GM13976 (cell line): Measurements from ENCODE around the gene NFKBIA.

Experiments
- DNase-seq: peaks from one replicate; pipeline ENCODE4 v3.0.0; 2012; ENCODE audit warnings: low spot score
- in situ Hi-C: fragments of 300-500 bp; cut with MboI; formaldehyde crosslinking; loops from one replicate; pipeline ENCODE4 v1.12.0; 2022; ENCODE audit warnings: low sequenced_read_pairs, mixed read lengths, inconsistent platforms; ENCODE audit not compliant: unreplicated experiment
- TF ChIP-seq, protein P1 (sequence below): IDR thresholded peaks from 2 replicates; pipeline ENCODE4 v1.5.1; 2012; ENCODE audit warnings: borderline replicate concordance, mild to moderate bottlenecking; ENCODE audit not compliant: insufficient read depth; ENCODE audit errors: extremely low read depth, missing control alignments, control extremely low read depth

Gene NFKBIA

DNA sequence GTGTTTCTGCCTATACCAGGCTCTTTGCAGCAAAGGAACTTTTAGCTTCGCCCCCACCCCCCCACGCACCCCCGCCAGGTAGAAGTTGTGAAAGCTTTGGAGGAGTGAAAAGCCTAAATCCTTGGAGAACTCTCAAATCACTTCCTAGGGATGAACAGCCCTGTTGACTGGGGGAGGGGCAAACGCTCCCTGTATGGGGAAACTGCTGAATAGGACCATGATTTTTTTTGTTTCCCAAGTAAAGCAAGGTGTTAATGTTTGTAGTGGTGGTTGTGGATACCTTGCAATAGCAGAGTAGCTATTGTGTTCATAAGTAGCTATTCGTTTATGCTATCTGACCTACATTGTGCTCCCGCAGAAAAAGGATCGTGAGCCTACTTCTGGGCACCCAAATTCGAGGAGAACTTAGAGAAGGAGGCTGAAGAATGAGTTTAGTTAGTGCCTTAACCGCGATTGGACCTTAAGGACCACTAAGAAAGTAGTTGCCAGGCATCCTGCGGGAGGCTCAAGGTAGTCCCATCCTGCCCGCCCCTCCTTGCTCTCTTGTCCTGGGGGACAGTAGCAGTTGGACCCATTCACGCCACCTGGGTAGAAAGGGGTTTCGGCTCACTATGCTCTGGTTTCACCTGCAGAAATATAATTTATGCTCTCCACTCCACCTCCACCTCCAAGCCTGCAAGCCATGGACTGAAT is 901 bp upstream of the NFKBIA start:
- in situ Hi-C loops: loop anchor here (25.0 kb wide), 1 partner anchor 743 kb away; no protein-coding TSS in a partner anchor
- TF ChIP-seq, protein P1, sequence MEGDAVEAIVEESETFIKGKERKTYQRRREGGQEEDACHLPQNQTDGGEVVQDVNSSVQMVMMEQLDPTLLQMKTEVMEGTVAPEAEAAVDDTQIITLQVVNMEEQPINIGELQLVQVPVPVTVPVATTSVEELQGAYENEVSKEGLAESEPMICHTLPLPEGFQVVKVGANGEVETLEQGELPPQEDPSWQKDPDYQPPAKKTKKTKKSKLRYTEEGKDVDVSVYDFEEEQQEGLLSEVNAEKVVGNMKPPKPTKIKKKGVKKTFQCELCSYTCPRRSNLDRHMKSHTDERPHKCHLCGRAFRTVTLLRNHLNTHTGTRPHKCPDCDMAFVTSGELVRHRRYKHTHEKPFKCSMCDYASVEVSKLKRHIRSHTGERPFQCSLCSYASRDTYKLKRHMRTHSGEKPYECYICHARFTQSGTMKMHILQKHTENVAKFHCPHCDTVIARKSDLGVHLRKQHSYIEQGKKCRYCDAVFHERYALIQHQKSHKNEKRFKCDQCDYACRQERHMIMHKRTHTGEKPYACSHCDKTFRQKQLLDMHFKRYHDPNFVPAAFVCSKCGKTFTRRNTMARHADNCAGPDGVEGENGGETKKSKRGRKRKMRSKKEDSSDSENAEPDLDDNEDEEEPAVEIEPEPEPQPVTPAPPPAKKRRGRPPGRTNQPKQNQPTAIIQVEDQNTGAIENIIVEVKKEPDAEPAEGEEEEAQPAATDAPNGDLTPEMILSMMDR: no peak
- DNase-seq: no peak

GRCh38 chr14:35403603-35404448 is 723 bp downstream of the NFKBIA start:
- TF ChIP-seq, protein P1: peak; percentile 6
- DNase-seq: peak; percentile 94
- in situ Hi-C loops: loop anchor here (25.0 kb wide), 1 partner anchor 742 kb away; no protein-coding TSS in a partner anchor

- in situ Hi-C loops: loop anchor here (25.0 kb wide), 1 partner anchor 741 kb away; no protein-coding TSS in a partner anchor
- TF ChIP-seq, protein P1: no peak
- DNase-seq: no peak
Measured at GRCh38 chr14:35403114-35403602, 1.4 kb downstream of the NFKBIA start.

- DNase-seq: no peak
- in situ Hi-C loops: loop anchor here (25.0 kb wide), 1 partner anchor 740 kb away; no protein-coding TSS in a partner anchor
- TF ChIP-seq, protein P1: no peak
Measured at GRCh38 chr14:35402323-35403113, 2.0 kb downstream of the NFKBIA start.

DNA sequence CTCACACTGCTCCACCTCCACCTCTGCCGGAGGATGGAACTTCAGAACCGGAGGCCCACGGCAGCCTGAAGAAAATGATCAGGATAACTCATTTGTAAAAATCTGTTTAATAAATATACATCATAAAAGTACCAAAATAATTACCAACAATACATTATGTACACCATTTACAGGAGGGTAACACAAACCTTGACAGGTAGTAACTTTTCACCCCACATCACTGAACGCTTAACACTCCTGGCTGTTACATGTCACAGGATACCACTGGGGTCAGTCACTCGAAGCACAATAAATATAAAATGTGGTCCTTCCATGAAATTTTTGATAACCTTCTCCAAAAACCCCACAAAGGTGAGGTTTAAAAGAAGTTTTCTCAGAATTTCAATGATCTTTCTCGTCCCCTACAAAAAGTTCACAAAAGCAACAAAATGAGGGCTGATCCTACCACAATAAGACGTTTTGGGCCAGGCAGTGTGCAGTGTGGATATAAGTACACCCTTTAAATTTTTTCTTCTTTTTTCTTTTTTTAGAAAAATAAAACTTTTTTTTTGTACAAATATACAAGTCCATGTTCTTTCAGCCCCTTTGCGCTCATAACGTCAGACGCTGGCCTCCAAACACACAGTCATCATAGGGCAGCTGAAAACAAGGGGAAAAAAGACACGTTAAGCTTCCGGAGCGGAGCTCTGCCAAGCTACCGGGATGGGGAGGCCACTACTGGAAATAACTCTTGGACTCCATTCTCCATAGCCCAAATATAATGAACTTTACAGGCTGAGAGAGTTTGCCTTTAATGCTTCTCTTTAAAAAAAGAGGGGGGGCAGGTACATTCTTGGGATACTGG is 2.9 kb downstream of the NFKBIA start:
- TF ChIP-seq, protein P1: no peak
- DNase-seq: no peak
- in situ Hi-C loops: loop anchor here (25.0 kb wide), 1 partner anchor 739 kb away; no protein-coding TSS in a partner anchor
